ENCODE results near the gene PCSK9.

DNA sequence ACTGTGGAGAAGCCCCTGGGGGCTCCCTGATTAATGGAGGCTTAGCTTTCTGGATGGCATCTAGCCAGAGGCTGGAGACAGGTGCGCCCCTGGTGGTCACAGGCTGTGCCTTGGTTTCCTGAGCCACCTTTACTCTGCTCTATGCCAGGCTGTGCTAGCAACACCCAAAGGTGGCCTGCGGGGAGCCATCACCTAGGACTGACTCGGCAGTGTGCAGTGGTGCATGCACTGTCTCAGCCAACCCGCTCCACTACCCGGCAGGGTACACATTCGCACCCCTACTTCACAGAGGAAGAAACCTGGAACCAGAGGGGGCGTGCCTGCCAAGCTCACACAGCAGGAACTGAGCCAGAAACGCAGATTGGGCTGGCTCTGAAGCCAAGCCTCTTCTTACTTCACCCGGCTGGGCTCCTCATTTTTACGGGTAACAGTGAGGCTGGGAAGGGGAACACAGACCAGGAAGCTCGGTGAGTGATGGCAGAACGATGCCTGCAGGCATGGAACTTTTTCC lies 24.8 kb downstream of the PCSK9 start:
- peak; percentile 59 for TF ChIP-seq CTCF (IDR thresholded peaks at IDR 0.05; ENCODE audit: low read length)
- no peak for TF ChIP-seq EZH2 (IDR thresholded peaks at IDR 0.05; ENCODE audit: borderline replicate concordance, low read length)

Measured in OCI-LY1 (cell line).